Keratinocyte (primary cell): ENCODE data around the gene COL8A1. TPM values are rescaled to one million over a fixed set of nuclear protein-coding genes. Genes with fewer than 3 reads are reported as not detected.

Source experiments
- DNase-seq: peaks from one replicate; pipeline ENCODE4 v3.0.0-alpha.2; 2011; ENCODE audit warnings: low read depth, missing footprints, low spot score
- FAIRE-seq: peaks from 2 replicates; lab custom pipeline; 2011; peaks lifted over from hg19 to GRCh38; lab: Jason Lieb, UNC
- H2AFZ ChIP-seq: 2 replicates; pipeline ENCODE4 v1.6.0; 2012; ENCODE audit warnings: low read length, control low read depth, inconsistent platforms; ENCODE audit not compliant: control insufficient read depth
- H3K27ac ChIP-seq: 2 replicates; pipeline ENCODE4 v1.5.1; 2011; ENCODE audit warnings: low read length; ENCODE audit not compliant: control insufficient read depth, insufficient read depth
- H3K27me3 ChIP-seq: 3 replicates; pipeline ENCODE4 v1.6.0; 2011; ENCODE audit warnings: low read length; ENCODE audit not compliant: control insufficient read depth, insufficient read depth; ENCODE audit errors: extremely low read depth
- H3K36me3 ChIP-seq, 2 experiments: 2 replicates in 1 of 2; 3 replicates in 1 of 2; pipeline ENCODE4 v1.5.1; 2011; ENCODE audit warnings: low read length in 2 of 2, mild to moderate bottlenecking in 1 of 2; ENCODE audit not compliant: control insufficient read depth in 2 of 2, insufficient read depth in 2 of 2; ENCODE audit errors: extremely low read depth in 1 of 2
- H3K4me1 ChIP-seq: 3 replicates; pipeline ENCODE4 v1.5.1; 2011; ENCODE audit warnings: low read length; ENCODE audit not compliant: control insufficient read depth, insufficient read depth; ENCODE audit errors: extremely low read depth
- H3K4me2 ChIP-seq: 3 replicates; pipeline ENCODE4 v1.6.0; 2011; ENCODE audit warnings: low read depth, low read length; ENCODE audit not compliant: control insufficient read depth, insufficient read depth; ENCODE audit errors: extremely low read depth
- H3K4me3 ChIP-seq, 3 experiments: fragments of 200-600 bp in 1 of 3; sonication (generic) in 1 of 3; 2 replicates in 2 of 3; 3 replicates in 1 of 3; pipeline ENCODE4 v1.5.1; 2011 to 2016; ENCODE audit warnings: low read length in 3 of 3, mild to moderate bottlenecking in 3 of 3, control low read depth in 2 of 3, inconsistent platforms in 1 of 3, low read depth in 1 of 3, mixed read lengths in 1 of 3, mixed run types in 1 of 3, moderate library complexity in 1 of 3; ENCODE audit not compliant: control insufficient read depth in 2 of 3, insufficient read depth in 2 of 3; ENCODE audit errors: extremely low read depth in 1 of 3
- H3K79me2 ChIP-seq: 2 replicates; pipeline ENCODE4 v1.6.0; 2012; ENCODE audit warnings: low read length; ENCODE audit not compliant: control insufficient read depth, insufficient read depth
- H3K9ac ChIP-seq: 3 replicates; pipeline ENCODE4 v1.6.0; 2011; ENCODE audit warnings: low read length; ENCODE audit not compliant: control insufficient read depth, insufficient read depth; ENCODE audit errors: extremely low read depth
- H3K9me1 ChIP-seq: 3 replicates; pipeline ENCODE4 v1.6.0; 2011; ENCODE audit warnings: low read length; ENCODE audit not compliant: control insufficient read depth, insufficient read depth; ENCODE audit errors: extremely low read depth
- H3K9me3 ChIP-seq: 2 replicates; pipeline ENCODE4 v1.5.1; 2012; ENCODE audit warnings: low read depth, low read length; ENCODE audit not compliant: control insufficient read depth
- H4K20me1 ChIP-seq: 3 replicates; pipeline ENCODE4 v1.6.0; 2011; ENCODE audit warnings: low read length; ENCODE audit not compliant: control insufficient read depth, insufficient read depth; ENCODE audit errors: extremely low read depth
- EZH2 ChIP-seq: IDR thresholded peaks from one replicate; pipeline ENCODE4 v1.6.1; 2012; ENCODE audit warnings: inconsistent platforms, mild to moderate bottlenecking, low read length, moderate library complexity
- dilution Hi-C: fragments of 300-500 bp; cut with MboI; formaldehyde crosslinking; loops from one replicate; pipeline ENCODE4 v1.7.0; 2020; ENCODE audit warnings: low sequenced_read_pairs; ENCODE audit not compliant: extremely low pct_ligation_motif_present
- polyA plus RNA-seq, 5 experiments: library from polyadenylated mRNA; depleted of rRNA in 3 of 5; stranded (reverse) in 3 of 5; stranded (forward) in 1 of 5; unstranded in 1 of 5; fragments of >200 nt; gene quantifications; 1 replicate in 1 of 5; 2 replicates in 3 of 5; 3 replicates in 1 of 5; pipeline versions ENCODE4 v1.2.1 to v1.2.3, GENCODE V29; 2011 to 2012; ENCODE audit warnings: missing spikeins in 2 of 5, low read depth in 1 of 5, low replicate concordance in 1 of 5
- TF ChIP-seq, protein P1 (sequence below), 3 experiments: IDR thresholded peaks in 1 of 3; conservative IDR thresholded peaks in 1 of 3; optimal IDR thresholded peaks in 1 of 3; 2 replicates in 2 of 3; 3 replicates in 1 of 3; pipeline versions ENCODE3 to v1.5.1; 2011; ENCODE audit warnings: low read length in 3 of 3, mild to moderate bottlenecking in 3 of 3, moderate library complexity in 2 of 3, control low read depth in 1 of 3, inconsistent platforms in 1 of 3; ENCODE audit not compliant: insufficient read depth in 2 of 3; ENCODE audit errors: extremely low read depth in 1 of 3

COL8A1 gene
- polyA plus RNA-seq, 1 donor (not counting 4 experiments of a cell fraction or from before 2014, with no cell fraction given) = 102 TPM

GRCh38 chr3:99641480-99641879 is 3.1 kb downstream of the COL8A1 start:
- dilution Hi-C loops = no loop called here
- H3K79me2 ChIP-seq = peaks cover 73% of the 10 kb centered on the region
- H3K9me1 ChIP-seq = peaks cover 2% of the 10 kb centered on the region
- H3K27ac ChIP-seq = no peak overlapping the region
- no peak overlapping the region for H2AFZ ChIP-seq
- H3K27me3 ChIP-seq = no peaks in the 10 kb centered on the region
- peaks cover 0 to 3% of the 10 kb centered on the region in 2 experiments for H3K36me3 ChIP-seq
- TF ChIP-seq, protein P1, sequence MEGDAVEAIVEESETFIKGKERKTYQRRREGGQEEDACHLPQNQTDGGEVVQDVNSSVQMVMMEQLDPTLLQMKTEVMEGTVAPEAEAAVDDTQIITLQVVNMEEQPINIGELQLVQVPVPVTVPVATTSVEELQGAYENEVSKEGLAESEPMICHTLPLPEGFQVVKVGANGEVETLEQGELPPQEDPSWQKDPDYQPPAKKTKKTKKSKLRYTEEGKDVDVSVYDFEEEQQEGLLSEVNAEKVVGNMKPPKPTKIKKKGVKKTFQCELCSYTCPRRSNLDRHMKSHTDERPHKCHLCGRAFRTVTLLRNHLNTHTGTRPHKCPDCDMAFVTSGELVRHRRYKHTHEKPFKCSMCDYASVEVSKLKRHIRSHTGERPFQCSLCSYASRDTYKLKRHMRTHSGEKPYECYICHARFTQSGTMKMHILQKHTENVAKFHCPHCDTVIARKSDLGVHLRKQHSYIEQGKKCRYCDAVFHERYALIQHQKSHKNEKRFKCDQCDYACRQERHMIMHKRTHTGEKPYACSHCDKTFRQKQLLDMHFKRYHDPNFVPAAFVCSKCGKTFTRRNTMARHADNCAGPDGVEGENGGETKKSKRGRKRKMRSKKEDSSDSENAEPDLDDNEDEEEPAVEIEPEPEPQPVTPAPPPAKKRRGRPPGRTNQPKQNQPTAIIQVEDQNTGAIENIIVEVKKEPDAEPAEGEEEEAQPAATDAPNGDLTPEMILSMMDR (optimal IDR thresholded peaks at IDR 0.05 in 1 of 3, IDR thresholded peaks at IDR 0.05 in 1 of 3, conservative IDR thresholded peaks at IDR 0.05 in 1 of 3; ENCODE audit: extremely low read depth in 1 of 3, insufficient read depth in 2 of 3, low read length in 3 of 3) = no peak
- TF ChIP-seq EZH2 = no peak
- peak overlapping the region; percentile 99 for H3K4me2 ChIP-seq
- no peak overlapping the region for H3K9ac ChIP-seq
- H4K20me1 ChIP-seq = no peaks in the 10 kb centered on the region
- peak overlapping the region in 1 of 3 experiments; percentile 88 for H3K4me3 ChIP-seq
- no peak for DNase-seq
- no peaks in the 10 kb centered on the region for H3K9me3 ChIP-seq
- H3K4me1 ChIP-seq = peaks cover 37% of the 10 kb centered on the region
- no peak for FAIRE-seq

DNA sequence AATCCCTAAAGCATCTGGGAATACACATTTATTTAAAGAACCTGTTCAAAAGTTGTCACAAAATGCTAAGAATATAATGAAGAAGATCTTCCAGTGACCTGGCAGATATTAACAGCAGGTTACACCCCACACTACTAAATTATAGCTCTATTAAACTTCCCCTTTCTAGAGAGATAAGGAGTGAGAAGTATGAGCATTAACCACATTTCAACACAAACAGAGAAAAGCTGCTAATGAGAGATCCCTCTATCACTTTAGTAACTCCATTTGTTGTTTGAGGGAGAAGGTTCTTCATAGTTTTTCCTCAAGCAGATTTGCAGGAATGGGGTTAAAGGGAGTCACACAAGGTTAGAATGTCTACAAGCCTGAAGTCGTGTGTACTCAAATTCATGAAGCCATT is 3.6 kb downstream of the COL8A1 start:
- peaks cover 75% of the 10 kb centered on the region for H3K79me2 ChIP-seq
- dilution Hi-C loops = no loop called here
- H3K4me2 ChIP-seq = no peak overlapping the region
- H3K4me3 ChIP-seq = peak overlapping the region in 1 of 3 experiments; percentile 41
- no peak overlapping the region for H3K27ac ChIP-seq
- no peaks in the 10 kb centered on the region for H3K9me3 ChIP-seq
- FAIRE-seq = no peak
- peaks cover 0 to 3% of the 10 kb centered on the region in 2 experiments for H3K36me3 ChIP-seq
- peaks cover 37% of the 10 kb centered on the region for H3K4me1 ChIP-seq
- TF ChIP-seq, protein P1 (optimal IDR thresholded peaks at IDR 0.05 in 1 of 3, IDR thresholded peaks at IDR 0.05 in 1 of 3, conservative IDR thresholded peaks at IDR 0.05 in 1 of 3; ENCODE audit: extremely low read depth in 1 of 3, insufficient read depth in 2 of 3, low read length in 3 of 3) = no peak
- TF ChIP-seq EZH2 = no peak
- no peak for DNase-seq
- H3K9me1 ChIP-seq = peaks cover 2% of the 10 kb centered on the region
- no peak overlapping the region for H3K9ac ChIP-seq
- H2AFZ ChIP-seq = no peak overlapping the region
- H4K20me1 ChIP-seq = no peaks in the 10 kb centered on the region
- no peaks in the 10 kb centered on the region for H3K27me3 ChIP-seq
